ENCODE measurements around the gene ERC1.
"Not testable (repeated sequence)": the region's sequence is repeated elsewhere in the genome, so short reads cannot be mapped to it uniquely, and the experiment has no call there.

Gene ERC1

GRCh38 chr12:998020-998874, 7.2 kb downstream of the ERC1 start:
- H3K36me3 ChIP-seq (ENCODE audit: control insufficient read depth in 2 of 2, insufficient read depth in 2 of 2, low read length in 2 of 2), result peaks cover 0 to 7% of the 10 kb centered on the region in 2 donors
- peak overlapping the region in 1 of 2 donors; percentile 58 for H3K4me3 ChIP-seq (ENCODE audit: low read length in 2 of 2)
- H3K9ac ChIP-seq (ENCODE audit: low read depth in 1 of 2, low read length in 2 of 2), result no peak overlapping the region
- H3K4me1 ChIP-seq (ENCODE audit: control insufficient read depth in 2 of 2, insufficient read depth in 2 of 2, low read length in 2 of 2), result no peaks in the 10 kb centered on the region
- no peaks in the 10 kb centered on the region for H3K27me3 ChIP-seq (ENCODE audit: control insufficient read depth in 2 of 2, insufficient read depth in 2 of 2, low read length in 2 of 2)
- H3K27ac ChIP-seq (ENCODE audit: low read depth in 2 of 2, low read length in 2 of 2), result no peak overlapping the region
- H3K9me3 ChIP-seq (ENCODE audit: control insufficient read depth in 2 of 2, low read length in 2 of 2), result no peaks in the 10 kb centered on the region

GRCh38 chr12:999736-1000135, 8.7 kb downstream of the ERC1 start:
- H3K27ac ChIP-seq (ENCODE audit: low read depth in 2 of 2, low read length in 2 of 2); H3K9me3 ChIP-seq (ENCODE audit: control insufficient read depth in 2 of 2, low read length in 2 of 2); H3K36me3 ChIP-seq (ENCODE audit: control insufficient read depth in 2 of 2, insufficient read depth in 2 of 2, low read length in 2 of 2); H3K4me3 ChIP-seq (ENCODE audit: low read length in 2 of 2); H3K4me1 ChIP-seq (ENCODE audit: control insufficient read depth in 2 of 2, insufficient read depth in 2 of 2, low read length in 2 of 2); H3K27me3 ChIP-seq (ENCODE audit: control insufficient read depth in 2 of 2, insufficient read depth in 2 of 2, low read length in 2 of 2); H3K9ac ChIP-seq (ENCODE audit: low read depth in 1 of 2, low read length in 2 of 2): not testable (repeated sequence)

- Histone ChIP-seq H3K4me1 (ENCODE audit: control insufficient read depth in 2 of 2, insufficient read depth in 2 of 2, low read length in 2 of 2) (no peaks in the 10 kb centered on the region), H3K27me3 (ENCODE audit: control insufficient read depth in 2 of 2, insufficient read depth in 2 of 2, low read length in 2 of 2) (no peaks in the 10 kb centered on the region), H3K9ac (ENCODE audit: low read depth in 1 of 2, low read length in 2 of 2) (no peak overlapping the region), H3K36me3 (ENCODE audit: control insufficient read depth in 2 of 2, insufficient read depth in 2 of 2, low read length in 2 of 2) (peaks cover 0 to 7% of the 10 kb centered on the region in 2 donors), H3K9me3 (ENCODE audit: control insufficient read depth in 2 of 2, low read length in 2 of 2) (no peaks in the 10 kb centered on the region), H3K4me3 (ENCODE audit: low read length in 2 of 2) (no peak overlapping the region), H3K27ac (ENCODE audit: low read depth in 2 of 2, low read length in 2 of 2) (no peak overlapping the region)
Observed at GRCh38 chr12:1001507-1001906, 10.5 kb downstream of the ERC1 start.

GRCh38 chr12:1003600-1004271, 12.7 kb downstream of the ERC1 start:
- no peak overlapping the region for H3K27ac ChIP-seq (ENCODE audit: low read depth in 2 of 2, low read length in 2 of 2)
- H3K9ac ChIP-seq (ENCODE audit: low read depth in 1 of 2, low read length in 2 of 2), result no peak overlapping the region
- H3K27me3 ChIP-seq (ENCODE audit: control insufficient read depth in 2 of 2, insufficient read depth in 2 of 2, low read length in 2 of 2), result no peaks in the 10 kb centered on the region
- H3K9me3 ChIP-seq (ENCODE audit: control insufficient read depth in 2 of 2, low read length in 2 of 2), result no peaks in the 10 kb centered on the region
- no peak overlapping the region for H3K4me3 ChIP-seq (ENCODE audit: low read length in 2 of 2)
- H3K4me1 ChIP-seq (ENCODE audit: control insufficient read depth in 2 of 2, insufficient read depth in 2 of 2, low read length in 2 of 2), result no peaks in the 10 kb centered on the region
- peaks cover 0 to 7% of the 10 kb centered on the region in 2 donors for H3K36me3 ChIP-seq (ENCODE audit: control insufficient read depth in 2 of 2, insufficient read depth in 2 of 2, low read length in 2 of 2)

- Histone ChIP-seq H3K9me3 (ENCODE audit: control insufficient read depth in 2 of 2, low read length in 2 of 2) (no peaks in the 10 kb centered on the region), H3K27ac (ENCODE audit: low read depth in 2 of 2, low read length in 2 of 2) (no peak overlapping the region)
Observed at GRCh38 chr12:1006255-1006654, 15.2 kb downstream of the ERC1 start.

GRCh38 chr12:1007276-1007675, 16.3 kb downstream of the ERC1 start:
- no peaks in the 10 kb centered on the region for H3K27me3 ChIP-seq (ENCODE audit: control insufficient read depth in 2 of 2, insufficient read depth in 2 of 2, low read length in 2 of 2)
- H3K36me3 ChIP-seq (ENCODE audit: control insufficient read depth in 2 of 2, insufficient read depth in 2 of 2, low read length in 2 of 2), result peaks cover 0 to 1% of the 10 kb centered on the region in 2 donors
- no peak overlapping the region for H3K9ac ChIP-seq (ENCODE audit: low read depth in 1 of 2, low read length in 2 of 2)
- H3K9me3 ChIP-seq (ENCODE audit: control insufficient read depth in 2 of 2, low read length in 2 of 2), result no peaks in the 10 kb centered on the region
- no peak overlapping the region for H3K4me3 ChIP-seq (ENCODE audit: low read length in 2 of 2)
- H3K27ac ChIP-seq (ENCODE audit: low read depth in 2 of 2, low read length in 2 of 2), result no peak overlapping the region
- H3K4me1 ChIP-seq (ENCODE audit: control insufficient read depth in 2 of 2, insufficient read depth in 2 of 2, low read length in 2 of 2), result no peaks in the 10 kb centered on the region

More at GRCh38 chr12:1006255-1006654, 15.2 kb downstream of the ERC1 start:
- H3K27me3 ChIP-seq (ENCODE audit: control insufficient read depth in 2 of 2, insufficient read depth in 2 of 2, low read length in 2 of 2), result no peaks in the 10 kb centered on the region
- peaks cover 0 to 5% of the 10 kb centered on the region in 2 donors for H3K36me3 ChIP-seq (ENCODE audit: control insufficient read depth in 2 of 2, insufficient read depth in 2 of 2, low read length in 2 of 2)
- no peak overlapping the region for H3K4me3 ChIP-seq (ENCODE audit: low read length in 2 of 2)
- no peaks in the 10 kb centered on the region for H3K4me1 ChIP-seq (ENCODE audit: control insufficient read depth in 2 of 2, insufficient read depth in 2 of 2, low read length in 2 of 2)
- no peak overlapping the region for H3K9ac ChIP-seq (ENCODE audit: low read depth in 1 of 2, low read length in 2 of 2)

- Histone ChIP-seq H3K9ac (ENCODE audit: low read depth in 1 of 2, low read length in 2 of 2) (no peak overlapping the region), H3K4me3 (ENCODE audit: low read length in 2 of 2) (no peak overlapping the region), H3K27ac (ENCODE audit: low read depth in 2 of 2, low read length in 2 of 2) (no peak overlapping the region), H3K27me3 (ENCODE audit: control insufficient read depth in 2 of 2, insufficient read depth in 2 of 2, low read length in 2 of 2) (no peaks in the 10 kb centered on the region), H3K9me3 (ENCODE audit: control insufficient read depth in 2 of 2, low read length in 2 of 2) (no peaks in the 10 kb centered on the region), H3K4me1 (ENCODE audit: control insufficient read depth in 2 of 2, insufficient read depth in 2 of 2, low read length in 2 of 2) (no peaks in the 10 kb centered on the region), H3K36me3 (ENCODE audit: control insufficient read depth in 2 of 2, insufficient read depth in 2 of 2, low read length in 2 of 2) (no peaks in the 10 kb centered on the region)
Observed at GRCh38 chr12:1007994-1008393, 17.0 kb downstream of the ERC1 start.

- Histone ChIP-seq H3K27me3 (ENCODE audit: control insufficient read depth in 2 of 2, insufficient read depth in 2 of 2, low read length in 2 of 2) (no peaks in the 10 kb centered on the region), H3K9ac (ENCODE audit: low read depth in 1 of 2, low read length in 2 of 2) (no peak overlapping the region), H3K4me1 (ENCODE audit: control insufficient read depth in 2 of 2, insufficient read depth in 2 of 2, low read length in 2 of 2) (no peaks in the 10 kb centered on the region), H3K4me3 (ENCODE audit: low read length in 2 of 2) (no peak overlapping the region), H3K9me3 (ENCODE audit: control insufficient read depth in 2 of 2, low read length in 2 of 2) (no peaks in the 10 kb centered on the region), H3K27ac (ENCODE audit: low read depth in 2 of 2, low read length in 2 of 2) (no peak overlapping the region), H3K36me3 (ENCODE audit: control insufficient read depth in 2 of 2, insufficient read depth in 2 of 2, low read length in 2 of 2) (no peaks in the 10 kb centered on the region)
Observed at GRCh38 chr12:1011091-1011490, 20.1 kb downstream of the ERC1 start.

- no peaks in the 10 kb centered on the region for H3K27me3 ChIP-seq (ENCODE audit: control insufficient read depth in 2 of 2, insufficient read depth in 2 of 2, low read length in 2 of 2)
- H3K4me3 ChIP-seq (ENCODE audit: low read length in 2 of 2), result no peak overlapping the region
- no peak overlapping the region for H3K27ac ChIP-seq (ENCODE audit: low read depth in 2 of 2, low read length in 2 of 2)
- H3K36me3 ChIP-seq (ENCODE audit: control insufficient read depth in 2 of 2, insufficient read depth in 2 of 2, low read length in 2 of 2), result no peaks in the 10 kb centered on the region
- H3K9ac ChIP-seq (ENCODE audit: low read depth in 1 of 2, low read length in 2 of 2), result no peak overlapping the region
- H3K4me1 ChIP-seq (ENCODE audit: control insufficient read depth in 2 of 2, insufficient read depth in 2 of 2, low read length in 2 of 2), result no peaks in the 10 kb centered on the region
- no peaks in the 10 kb centered on the region for H3K9me3 ChIP-seq (ENCODE audit: control insufficient read depth in 2 of 2, low read length in 2 of 2)
Observed at GRCh38 chr12:1013618-1014489, 22.8 kb downstream of the ERC1 start.

GRCh38 chr12:1019283-1019682, 28.3 kb downstream of the ERC1 start:
- Histone ChIP-seq H3K9me3 (ENCODE audit: control insufficient read depth in 2 of 2, low read length in 2 of 2) (no peaks in the 10 kb centered on the region), H3K27ac (ENCODE audit: low read depth in 2 of 2, low read length in 2 of 2) (no peak overlapping the region)

More at GRCh38 chr12:1019283-1019682, 28.3 kb downstream of the ERC1 start:
- Histone ChIP-seq H3K36me3 (ENCODE audit: control insufficient read depth in 2 of 2, insufficient read depth in 2 of 2, low read length in 2 of 2) (peaks cover 0 to 2% of the 10 kb centered on the region in 2 donors), H3K9ac (ENCODE audit: low read depth in 1 of 2, low read length in 2 of 2) (no peak overlapping the region), H3K4me1 (ENCODE audit: control insufficient read depth in 2 of 2, insufficient read depth in 2 of 2, low read length in 2 of 2) (no peaks in the 10 kb centered on the region), H3K4me3 (ENCODE audit: low read length in 2 of 2) (no peak overlapping the region), H3K27me3 (ENCODE audit: control insufficient read depth in 2 of 2, insufficient read depth in 2 of 2, low read length in 2 of 2) (no peaks in the 10 kb centered on the region)
